ENCODE data around the gene HPSE2. TPM values are rescaled to one million over a fixed set of nuclear protein-coding genes. Genes with fewer than 3 reads are reported as not detected.
"Not testable (repeated sequence)": the region's sequence is repeated elsewhere in the genome, so short reads cannot be mapped to it uniquely, and the experiment has no call there.

Gene HPSE2
- total RNA-seq, 1 donor from 2014 or later, result 0.10 TPM

GRCh38 chr10:99143651-99144050, 92.0 kb downstream of the HPSE2 start:
- Mint-ChIP-seq H3K36me3 (ENCODE audit: insufficient read depth) (no peaks in the 10 kb centered on the region), H3K4me3 (ENCODE audit: low read depth) (no peak overlapping the region)

DNA sequence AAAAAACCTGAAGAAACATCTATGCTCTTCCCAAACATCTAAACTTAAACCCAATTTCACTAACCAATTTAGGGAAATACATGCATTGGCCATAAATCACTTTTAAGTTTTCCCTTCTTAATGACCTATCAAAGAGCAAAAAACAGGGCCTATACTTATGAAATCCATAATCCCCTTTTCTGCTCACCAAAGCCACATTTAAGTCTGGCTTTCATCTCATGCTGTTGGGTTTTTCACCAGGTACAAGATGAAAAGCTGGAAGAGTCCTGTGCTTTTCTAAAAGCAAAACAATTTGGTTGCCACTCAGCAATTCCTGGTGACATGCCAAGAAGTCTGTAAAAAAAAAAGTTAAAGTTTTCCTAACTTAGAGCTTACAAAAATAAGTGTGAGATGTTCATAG, 92.6 kb downstream of the HPSE2 start:
- TF ChIP-seq, protein P1, sequence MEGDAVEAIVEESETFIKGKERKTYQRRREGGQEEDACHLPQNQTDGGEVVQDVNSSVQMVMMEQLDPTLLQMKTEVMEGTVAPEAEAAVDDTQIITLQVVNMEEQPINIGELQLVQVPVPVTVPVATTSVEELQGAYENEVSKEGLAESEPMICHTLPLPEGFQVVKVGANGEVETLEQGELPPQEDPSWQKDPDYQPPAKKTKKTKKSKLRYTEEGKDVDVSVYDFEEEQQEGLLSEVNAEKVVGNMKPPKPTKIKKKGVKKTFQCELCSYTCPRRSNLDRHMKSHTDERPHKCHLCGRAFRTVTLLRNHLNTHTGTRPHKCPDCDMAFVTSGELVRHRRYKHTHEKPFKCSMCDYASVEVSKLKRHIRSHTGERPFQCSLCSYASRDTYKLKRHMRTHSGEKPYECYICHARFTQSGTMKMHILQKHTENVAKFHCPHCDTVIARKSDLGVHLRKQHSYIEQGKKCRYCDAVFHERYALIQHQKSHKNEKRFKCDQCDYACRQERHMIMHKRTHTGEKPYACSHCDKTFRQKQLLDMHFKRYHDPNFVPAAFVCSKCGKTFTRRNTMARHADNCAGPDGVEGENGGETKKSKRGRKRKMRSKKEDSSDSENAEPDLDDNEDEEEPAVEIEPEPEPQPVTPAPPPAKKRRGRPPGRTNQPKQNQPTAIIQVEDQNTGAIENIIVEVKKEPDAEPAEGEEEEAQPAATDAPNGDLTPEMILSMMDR (IDR thresholded peaks at IDR 0.05; ENCODE audit: unreplicated experiment), result no peak
- no peaks in the 10 kb centered on the region for H3K36me3 Mint-ChIP-seq (ENCODE audit: insufficient read depth)
- no peaks in the 10 kb centered on the region for H3K4me1 Mint-ChIP-seq (ENCODE audit: low read depth)
- no peaks in the 10 kb centered on the region for H3K27me3 Mint-ChIP-seq
- no peak overlapping the region for H3K4me3 Mint-ChIP-seq (ENCODE audit: low read depth)
- H3K9me3 Mint-ChIP-seq (ENCODE audit: low read depth), result peaks cover under 1% of the 10 kb centered on the region
- DNase-seq (ENCODE audit: low spot score, unreplicated experiment), result no peak
- H3K27ac Mint-ChIP-seq, result no peak overlapping the region

More at GRCh38 chr10:99143651-99144050, 92.0 kb downstream of the HPSE2 start:
- H3K9me3 Mint-ChIP-seq (ENCODE audit: low read depth), result no peaks in the 10 kb centered on the region
- TF ChIP-seq, protein P1 (IDR thresholded peaks at IDR 0.05; ENCODE audit: unreplicated experiment), result no peak
- no peaks in the 10 kb centered on the region for H3K4me1 Mint-ChIP-seq (ENCODE audit: low read depth)
- H3K27me3 Mint-ChIP-seq, result no peaks in the 10 kb centered on the region
- H3K27ac Mint-ChIP-seq, result no peak overlapping the region
- DNase-seq (ENCODE audit: low spot score, unreplicated experiment), result no peak

DNA sequence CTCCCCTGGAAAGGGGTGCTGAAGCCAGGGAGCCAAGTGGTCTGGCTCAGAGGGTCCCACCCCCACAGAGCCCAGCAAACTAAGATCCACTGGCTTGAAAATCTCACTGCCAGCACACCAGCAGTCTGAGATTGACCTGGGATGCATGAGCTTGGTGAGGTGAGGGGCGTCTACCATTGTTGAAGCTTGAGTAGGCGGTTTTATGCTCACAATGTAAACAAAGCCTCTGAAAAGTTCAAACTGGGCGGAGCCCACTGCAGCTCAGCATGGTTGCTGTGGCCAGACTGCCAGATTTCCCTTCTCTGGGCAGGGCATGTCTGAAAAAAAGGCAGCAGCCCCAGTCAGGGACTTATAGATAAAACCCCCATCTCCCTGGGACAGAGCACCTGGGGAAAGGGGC, 102.8 kb downstream of the HPSE2 start:
- DNase-seq (ENCODE audit: low spot score, unreplicated experiment); H3K4me1 Mint-ChIP-seq (ENCODE audit: low read depth); H3K27me3 Mint-ChIP-seq; H3K4me3 Mint-ChIP-seq (ENCODE audit: low read depth); H3K36me3 Mint-ChIP-seq (ENCODE audit: insufficient read depth); H3K27ac Mint-ChIP-seq: not testable (repeated sequence)
- H3K9me3 Mint-ChIP-seq (ENCODE audit: low read depth), result peaks cover 17% of the 10 kb centered on the region

- Mint-ChIP-seq H3K4me3 (ENCODE audit: low read depth) (no peak overlapping the region), H3K9me3 (ENCODE audit: low read depth) (peaks cover 7% of the 10 kb centered on the region), H3K27me3 (no peaks in the 10 kb centered on the region), H3K36me3 (ENCODE audit: insufficient read depth) (no peaks in the 10 kb centered on the region), H3K4me1 (ENCODE audit: low read depth) (no peaks in the 10 kb centered on the region), H3K27ac (no peak overlapping the region)
- DNase-seq (ENCODE audit: low spot score, unreplicated experiment), result no peak
- TF ChIP-seq, protein P1 (IDR thresholded peaks at IDR 0.05; ENCODE audit: unreplicated experiment), result no peak
Measured at GRCh38 chr10:99125879-99126278, 109.8 kb downstream of the HPSE2 start.

DNA sequence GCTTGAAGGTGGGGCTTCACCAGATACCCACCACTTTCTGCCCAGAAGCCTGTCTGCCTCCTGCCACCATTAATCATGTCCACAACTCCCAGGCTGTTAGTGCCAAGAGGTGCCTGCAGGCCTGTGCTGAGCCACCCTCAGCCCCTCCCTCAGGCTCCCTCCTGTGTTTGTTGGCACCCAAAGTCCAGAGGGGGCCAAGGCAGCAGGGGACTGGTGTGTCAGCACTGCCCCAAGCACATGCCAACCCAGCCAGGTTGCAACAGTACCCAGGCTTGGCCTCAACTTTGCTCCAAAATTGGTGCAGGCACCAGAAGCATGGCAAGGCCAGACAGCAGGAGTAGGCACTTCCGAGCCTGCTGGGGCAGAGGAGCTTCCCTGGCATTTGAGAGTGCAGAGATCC, 111.3 kb downstream of the HPSE2 start:
- no peaks in the 10 kb centered on the region for H3K36me3 Mint-ChIP-seq (ENCODE audit: insufficient read depth)
- no peaks in the 10 kb centered on the region for H3K4me1 Mint-ChIP-seq (ENCODE audit: low read depth)
- H3K4me3 Mint-ChIP-seq (ENCODE audit: low read depth), result no peak overlapping the region
- no peak overlapping the region for H3K27ac Mint-ChIP-seq
- peaks cover 11% of the 10 kb centered on the region for H3K9me3 Mint-ChIP-seq (ENCODE audit: low read depth)
- TF ChIP-seq, protein P1 (IDR thresholded peaks at IDR 0.05; ENCODE audit: unreplicated experiment), result no peak
- no peaks in the 10 kb centered on the region for H3K27me3 Mint-ChIP-seq
- DNase-seq (ENCODE audit: low spot score, unreplicated experiment), result no peak

- Mint-ChIP-seq H3K36me3 (ENCODE audit: insufficient read depth) (no peaks in the 10 kb centered on the region), H3K4me1 (ENCODE audit: low read depth) (no peaks in the 10 kb centered on the region), H3K27me3 (no peaks in the 10 kb centered on the region), H3K9me3 (ENCODE audit: low read depth) (peaks cover 12% of the 10 kb centered on the region), H3K27ac (no peak overlapping the region), H3K4me3 (ENCODE audit: low read depth) (no peak overlapping the region)
- TF ChIP-seq, protein P1 (IDR thresholded peaks at IDR 0.05; ENCODE audit: unreplicated experiment), result no peak
- no peak for DNase-seq (ENCODE audit: low spot score, unreplicated experiment)
Measured at GRCh38 chr10:99123851-99124250, 111.8 kb downstream of the HPSE2 start.
